Panc1 (cell line): ENCODE data around the gene PDE3A.

Experiments used
- POLR2AphosphoS5 ChIP-seq: IDR thresholded peaks from 2 replicates; pipeline ENCODE4 v1.6.1; 2012; ENCODE audit warnings: mild to moderate bottlenecking, low read depth, low read length, moderate library complexity
- SIN3A ChIP-seq: IDR thresholded peaks from 2 replicates; pipeline ENCODE4 v1.6.1; 2012; ENCODE audit warnings: low read depth, mild to moderate bottlenecking, low read length, moderate library complexity, borderline replicate concordance; ENCODE audit not compliant: insufficient read depth
- TCF7L2 ChIP-seq: IDR thresholded peaks from 2 replicates; pipeline ENCODE4 v1.6.1; 2011; ENCODE audit warnings: mild to moderate bottlenecking, low read depth, low read length, inconsistent platforms
- TF ChIP-seq, protein P1 (sequence below): fragments of 450-650 bp; IDR thresholded peaks from 2 replicates; pipeline ENCODE4 v1.5.1; 2017; ENCODE audit warnings: mild to moderate bottlenecking

DNA sequence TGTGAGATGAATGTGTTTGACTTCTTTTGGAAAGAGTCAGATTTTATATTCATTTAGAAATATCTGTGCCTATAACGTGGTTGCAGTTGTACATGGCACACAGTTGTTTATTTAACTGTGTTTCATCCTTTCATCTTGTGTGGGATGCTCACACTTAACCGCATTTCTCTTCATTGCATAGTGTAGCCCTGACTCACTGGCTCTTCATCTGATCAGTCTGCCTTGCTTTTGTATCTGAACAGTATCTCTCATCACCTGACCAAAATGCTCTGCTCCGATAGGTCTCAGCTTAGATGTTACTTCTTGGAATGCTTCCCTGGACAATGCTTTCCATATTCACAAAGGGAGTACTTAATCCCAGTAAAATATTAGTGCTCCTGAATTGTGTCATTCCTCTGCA lies 83.4 kb downstream of the PDE3A start:
- TF ChIP-seq, protein P1, sequence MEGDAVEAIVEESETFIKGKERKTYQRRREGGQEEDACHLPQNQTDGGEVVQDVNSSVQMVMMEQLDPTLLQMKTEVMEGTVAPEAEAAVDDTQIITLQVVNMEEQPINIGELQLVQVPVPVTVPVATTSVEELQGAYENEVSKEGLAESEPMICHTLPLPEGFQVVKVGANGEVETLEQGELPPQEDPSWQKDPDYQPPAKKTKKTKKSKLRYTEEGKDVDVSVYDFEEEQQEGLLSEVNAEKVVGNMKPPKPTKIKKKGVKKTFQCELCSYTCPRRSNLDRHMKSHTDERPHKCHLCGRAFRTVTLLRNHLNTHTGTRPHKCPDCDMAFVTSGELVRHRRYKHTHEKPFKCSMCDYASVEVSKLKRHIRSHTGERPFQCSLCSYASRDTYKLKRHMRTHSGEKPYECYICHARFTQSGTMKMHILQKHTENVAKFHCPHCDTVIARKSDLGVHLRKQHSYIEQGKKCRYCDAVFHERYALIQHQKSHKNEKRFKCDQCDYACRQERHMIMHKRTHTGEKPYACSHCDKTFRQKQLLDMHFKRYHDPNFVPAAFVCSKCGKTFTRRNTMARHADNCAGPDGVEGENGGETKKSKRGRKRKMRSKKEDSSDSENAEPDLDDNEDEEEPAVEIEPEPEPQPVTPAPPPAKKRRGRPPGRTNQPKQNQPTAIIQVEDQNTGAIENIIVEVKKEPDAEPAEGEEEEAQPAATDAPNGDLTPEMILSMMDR = no peak
- TF ChIP-seq SIN3A (no peak), POLR2AphosphoS5 (no peak), TCF7L2 (no peak)
